PC-9 (cell line): ENCODE results near the gene ADGRV1.

ENCODE experiments used
- CTCF ChIP-seq: fragments of 200-600 bp; sonication (generic); conservative IDR thresholded peaks from 2 replicates; pipeline ENCODE4 v1.6.1; 2017; ENCODE audit warnings: mixed run types, antibody characterized with exemption, mild to moderate bottlenecking, moderate library complexity
- EZH2 ChIP-seq: fragments of 200-600 bp; sonication (generic); IDR thresholded peaks from 2 replicates; pipeline ENCODE4 v1.8.0; 2017; ENCODE audit warnings: antibody characterized with exemption, low read depth

GRCh38 chr5:91018712-91019371 is 460.2 kb downstream of the ADGRV1 start:
- TF ChIP-seq CTCF (no peak), EZH2 (no peak)
